Stimulated activated CD4-positive, alpha-beta T cell treated with anti-CD3 and anti-CD28 coated beads, Interleukin-1b, Interleukin-23, amount 100 ng/mL, for 4 hours (primary cell): ENCODE measurements around the gene CCL19.

Source experiments
- DNase-seq, 2 donors: peaks; one replicate each; pipeline ENCODE4 v3.0.0-alpha.2; 2020; ENCODE audit warnings: low read depth in 2 of 2

The CCL19 gene

DNA sequence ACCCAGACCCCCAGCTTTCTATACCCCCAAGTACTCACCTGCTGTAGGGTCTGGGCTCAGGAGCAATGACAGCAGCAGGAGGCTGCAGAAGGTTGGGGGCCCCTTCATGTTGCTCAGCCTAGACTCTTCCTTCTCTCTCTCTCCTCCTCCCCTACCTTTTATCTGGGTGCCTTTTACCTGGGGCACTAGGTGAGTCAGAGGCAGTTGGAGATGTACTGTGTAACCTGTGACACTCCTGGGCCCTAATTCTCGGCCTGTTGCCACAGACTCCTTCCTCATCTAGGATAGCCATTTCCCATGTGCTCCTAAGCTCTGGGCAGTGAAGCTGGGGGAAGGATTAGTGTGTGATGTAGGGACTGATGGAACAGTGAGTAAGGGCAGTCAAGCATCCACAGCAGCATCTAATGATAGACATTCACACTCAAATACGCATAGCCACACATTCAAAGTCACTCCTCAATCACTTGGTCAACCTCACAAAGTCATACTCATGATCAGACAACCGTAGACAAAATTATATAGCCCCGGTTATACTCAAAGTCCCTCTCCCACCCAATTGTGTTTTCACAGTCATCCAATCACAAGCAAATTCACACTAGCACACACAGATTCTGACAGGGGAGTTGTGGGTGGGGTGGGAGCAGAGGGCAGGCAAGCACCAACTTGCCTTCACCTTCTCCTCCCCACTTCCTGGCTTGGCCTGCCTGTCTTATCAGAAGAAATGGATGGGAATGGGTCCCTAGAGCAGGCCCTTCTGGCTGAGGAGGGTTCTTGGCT lies 28.4 kb downstream of the CCL19 start, which contains the start of gene CCL27:
Gene CCL27, minus strand, starts transcription at position 132 of the 777 bp plus-strand sequence. Its CDS starts 24 bp downstream, at position 108.
- DNase-seq: no peak

DNA sequence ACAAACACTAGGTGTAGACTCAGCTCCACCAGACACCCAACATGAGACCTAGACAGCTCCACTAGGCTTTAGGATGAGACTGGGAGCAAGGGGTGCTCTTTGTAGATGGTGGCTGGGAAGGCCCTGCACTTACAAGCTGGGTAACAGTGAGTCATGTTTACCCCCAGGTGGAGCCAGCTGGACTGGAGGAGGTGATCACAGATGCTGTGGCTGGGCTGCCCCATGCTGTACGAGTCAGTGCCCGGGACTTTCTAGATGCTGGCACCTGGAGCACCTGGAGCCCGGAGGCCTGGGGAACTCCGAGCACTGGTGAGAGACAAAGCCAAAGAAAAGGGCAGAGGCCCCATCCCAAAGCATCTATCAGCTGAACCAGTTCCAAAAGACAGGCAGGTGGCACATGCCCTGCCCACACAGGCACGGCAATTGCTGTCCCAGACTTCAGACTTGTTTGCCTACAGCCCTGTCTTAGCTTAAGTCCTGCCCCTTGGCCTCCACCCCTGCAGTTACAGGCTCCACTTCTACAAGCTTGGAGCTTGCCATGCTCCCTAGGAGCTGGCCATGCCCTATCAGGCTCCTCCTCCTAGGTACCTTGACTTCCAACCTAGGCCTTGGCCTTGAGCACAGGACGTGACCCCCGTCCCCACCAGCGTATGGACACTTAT lies 31.4 kb downstream of the CCL19 start:
- no peak for DNase-seq

DNA sequence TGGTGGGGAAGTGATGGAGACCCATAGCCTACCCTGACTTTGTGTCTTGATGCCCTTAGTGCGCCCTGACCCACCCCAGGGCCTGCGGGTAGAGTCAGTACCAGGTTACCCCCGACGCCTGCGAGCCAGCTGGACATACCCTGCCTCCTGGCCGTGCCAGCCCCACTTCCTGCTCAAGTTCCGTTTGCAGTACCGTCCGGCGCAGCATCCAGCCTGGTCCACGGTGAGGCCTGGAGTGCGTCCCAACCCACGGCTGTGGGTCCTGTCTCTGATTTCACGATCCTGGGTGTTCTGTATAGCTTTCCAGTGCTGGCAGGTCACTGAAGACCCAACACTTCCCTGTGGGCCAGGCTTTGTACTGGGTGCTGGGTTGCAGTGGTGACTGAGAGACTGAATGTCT lies 32.6 kb downstream of the CCL19 start:
- no peak for DNase-seq

DNA sequence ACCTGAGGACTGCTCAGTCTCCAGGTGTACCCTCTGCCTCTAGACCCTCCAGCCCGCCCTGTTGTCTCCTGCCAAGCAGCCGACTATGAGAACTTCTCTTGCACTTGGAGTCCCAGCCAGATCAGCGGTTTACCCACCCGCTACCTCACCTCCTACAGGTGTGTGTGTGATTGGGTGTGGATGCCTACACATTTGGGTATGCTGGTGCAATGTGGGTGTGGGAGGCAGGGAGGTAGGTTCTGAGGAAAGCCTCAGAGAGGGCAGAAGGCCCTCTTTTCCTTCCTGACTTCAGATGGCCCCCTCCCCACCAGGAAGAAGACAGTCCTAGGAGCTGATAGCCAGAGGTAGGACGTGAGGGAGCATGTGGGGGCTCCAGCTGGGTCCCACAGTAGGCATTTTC lies 34.1 kb downstream of the CCL19 start:
- DNase-seq: no peak

DNA sequence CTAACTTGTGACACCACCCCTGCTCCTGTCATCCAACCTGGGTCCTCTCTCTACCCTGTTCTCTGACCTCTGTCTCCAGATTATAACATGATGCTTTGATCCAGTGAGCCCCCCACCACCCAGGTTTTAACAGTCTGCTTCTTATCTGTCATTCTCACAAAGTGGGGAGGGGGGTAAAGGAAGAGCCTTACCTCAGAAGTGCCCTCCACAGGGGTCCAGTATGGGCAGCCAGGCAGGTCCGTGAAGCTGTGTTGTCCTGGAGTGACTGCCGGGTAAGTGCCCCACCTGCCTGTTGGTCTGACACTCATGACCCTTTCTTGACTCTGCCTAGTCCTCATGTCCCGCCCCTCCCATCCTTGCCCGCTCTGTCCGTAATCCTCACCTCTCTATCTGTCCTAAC lies 35.7 kb downstream of the CCL19 start:
- DNase-seq: no peak

DNA sequence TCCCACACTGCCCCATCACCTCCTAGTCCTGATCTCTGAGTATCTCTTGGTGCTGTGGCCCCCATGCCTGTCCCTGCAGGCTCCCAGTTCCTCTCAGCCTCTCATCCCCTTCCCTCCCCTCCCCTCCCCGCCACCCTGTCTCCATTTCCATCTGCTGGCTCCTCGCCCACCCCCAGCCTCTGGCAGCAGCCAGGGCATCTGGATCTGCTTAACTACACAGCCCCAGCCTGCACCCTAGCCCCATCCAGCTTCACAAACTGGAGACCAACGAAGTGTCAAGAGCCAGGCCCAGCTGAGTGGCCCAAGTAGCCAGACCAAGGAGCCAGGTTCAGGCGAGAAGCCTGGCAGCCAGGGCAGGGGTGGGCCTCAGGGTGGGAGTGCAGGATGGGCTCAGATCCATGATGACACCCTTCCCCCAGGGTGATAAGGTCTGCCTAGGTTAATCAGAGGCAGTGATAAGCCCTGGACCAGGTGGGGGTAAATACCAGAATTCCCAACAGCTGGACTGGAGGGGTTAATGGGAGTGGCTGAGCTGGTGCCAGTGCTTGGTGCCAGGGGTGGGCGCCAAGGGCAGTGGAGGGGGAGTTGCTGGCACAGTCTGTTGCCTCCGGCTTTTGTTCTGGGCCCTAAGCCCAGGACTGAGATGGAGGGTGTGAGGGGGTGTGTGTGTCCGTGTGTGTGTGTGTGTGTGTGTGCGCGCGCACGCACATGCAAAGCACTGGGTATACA lies 36.6 kb downstream of the CCL19 start:
- no peak for DNase-seq

DNA sequence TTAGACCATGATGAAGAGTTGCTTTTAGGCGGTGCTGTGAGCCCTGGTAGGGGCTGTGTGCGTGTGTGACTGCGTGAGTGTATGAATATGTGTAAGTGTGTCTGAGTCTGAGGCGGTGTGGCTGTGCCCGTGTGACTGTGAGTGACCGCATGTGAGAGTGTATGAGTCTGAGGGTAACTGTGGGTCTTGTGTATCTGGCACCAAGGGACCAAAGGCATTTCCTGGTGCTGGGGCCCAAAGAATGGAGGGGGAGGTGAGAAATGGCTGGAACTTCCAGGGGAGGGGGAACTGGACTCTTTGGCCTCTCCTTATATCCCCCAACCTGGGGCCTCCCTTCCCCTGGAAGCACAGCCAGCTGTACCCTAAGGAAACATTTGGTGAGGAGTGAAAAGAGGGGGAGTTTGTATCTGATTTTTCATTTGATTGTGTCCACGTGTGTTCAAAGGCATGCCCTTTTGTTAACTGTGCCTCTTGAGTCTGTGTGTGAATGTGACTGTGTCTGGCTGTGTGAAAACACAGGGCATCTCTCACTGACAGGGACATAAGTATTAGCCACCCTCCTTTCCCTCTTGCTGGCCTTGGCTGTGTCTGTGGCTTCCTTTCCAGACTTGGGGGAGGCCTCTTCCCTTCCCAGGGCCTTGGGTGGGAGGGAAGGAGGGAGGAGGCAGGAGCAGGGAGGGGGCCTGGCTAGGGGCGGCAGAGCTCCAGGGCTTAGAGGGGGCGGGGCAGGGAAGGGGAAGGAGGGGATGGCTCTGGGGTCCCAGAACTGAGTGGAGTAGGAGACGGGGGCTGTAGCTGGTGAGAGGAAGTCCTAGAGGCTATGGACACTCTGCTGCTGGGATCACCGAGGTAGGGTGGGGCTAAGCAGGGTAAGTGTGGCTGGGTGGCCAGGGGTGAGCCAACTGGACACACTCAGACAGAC lies 37.7 kb downstream of the CCL19 start:
- no peak for DNase-seq

DNA sequence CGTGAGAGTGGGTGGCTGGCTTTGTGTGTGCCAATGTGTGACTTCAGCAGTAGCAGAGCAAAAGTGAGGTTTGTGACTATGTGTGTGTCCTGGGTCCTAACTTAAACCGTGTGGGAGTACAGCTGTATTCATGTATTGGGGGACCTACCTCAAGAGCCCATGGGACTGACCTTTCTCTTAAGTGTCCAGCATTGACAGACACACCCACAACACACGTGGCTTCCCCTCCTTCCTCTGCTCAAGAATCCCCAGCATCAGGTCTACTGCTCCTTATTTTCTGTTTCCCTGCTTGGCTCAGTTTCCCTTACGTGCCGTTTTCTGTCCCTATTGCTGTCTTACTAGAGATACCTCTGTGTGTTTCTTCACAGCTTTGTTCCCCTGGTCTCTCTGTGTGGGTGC lies 38.5 kb downstream of the CCL19 start:
- no peak for DNase-seq

DNA sequence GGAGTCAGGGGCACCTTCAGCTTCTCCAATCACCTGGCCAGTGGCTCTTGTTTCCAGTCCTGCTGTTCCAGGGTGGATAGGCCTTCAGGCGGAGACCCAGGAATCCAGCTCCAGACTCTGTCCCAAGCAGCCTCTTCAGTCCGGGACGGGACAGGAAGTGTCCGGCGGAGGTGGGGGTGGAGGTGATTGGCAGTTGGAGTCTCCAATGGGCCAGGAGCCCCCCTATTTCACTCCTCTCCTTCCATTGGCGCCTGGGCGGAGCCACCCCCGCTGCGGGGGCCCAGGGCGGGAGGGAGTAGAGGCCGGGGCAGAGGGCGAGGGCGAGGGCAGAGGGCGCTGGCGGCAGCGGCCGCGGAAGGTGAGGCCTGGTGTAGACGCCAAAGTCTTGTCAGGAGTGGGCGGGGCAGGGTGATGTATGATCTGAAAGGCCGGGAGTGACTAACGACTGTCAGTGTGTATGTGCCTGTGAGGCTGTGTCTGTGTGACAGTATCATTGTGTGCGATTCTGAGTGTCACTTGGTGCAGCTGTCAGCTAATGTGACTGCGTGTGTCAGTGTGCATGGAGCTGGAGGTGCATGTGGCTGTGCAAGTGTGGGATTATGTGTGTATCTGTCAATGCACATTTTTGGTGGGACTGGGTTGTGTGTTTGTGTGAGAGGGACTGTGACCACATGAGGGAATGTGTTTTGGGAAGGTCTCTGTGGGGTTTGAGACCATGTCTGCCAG lies 39.0 kb downstream of the CCL19 start, which contains the start of gene IL11RA:
Gene IL11RA, plus strand, starts transcription at position 310 of the 726 bp plus-strand sequence. CDS start 3,033 bp downstream, outside the sequence.
- DNase-seq: peak in 1 of 2 donors; percentile 36

DNA sequence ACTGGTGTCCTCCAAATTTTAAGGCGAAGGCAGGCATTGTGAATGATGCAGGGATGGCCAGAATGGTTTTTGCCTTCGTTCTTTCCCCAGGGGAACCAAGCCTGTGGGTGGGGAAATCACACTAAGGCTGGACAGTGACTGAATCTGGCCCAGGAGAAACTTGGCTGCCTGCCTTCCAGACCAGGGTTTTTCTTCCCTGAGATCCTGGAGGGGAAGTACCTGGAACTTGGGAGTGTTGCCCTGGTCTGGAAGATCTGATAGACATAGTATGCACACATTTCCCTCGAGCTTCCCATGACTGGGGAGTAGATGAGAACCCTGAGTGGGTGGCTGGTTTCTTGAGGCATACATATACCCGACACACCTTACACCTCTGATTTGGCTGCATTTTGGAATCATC lies 39.8 kb downstream of the CCL19 start:
- DNase-seq: no peak

DNA sequence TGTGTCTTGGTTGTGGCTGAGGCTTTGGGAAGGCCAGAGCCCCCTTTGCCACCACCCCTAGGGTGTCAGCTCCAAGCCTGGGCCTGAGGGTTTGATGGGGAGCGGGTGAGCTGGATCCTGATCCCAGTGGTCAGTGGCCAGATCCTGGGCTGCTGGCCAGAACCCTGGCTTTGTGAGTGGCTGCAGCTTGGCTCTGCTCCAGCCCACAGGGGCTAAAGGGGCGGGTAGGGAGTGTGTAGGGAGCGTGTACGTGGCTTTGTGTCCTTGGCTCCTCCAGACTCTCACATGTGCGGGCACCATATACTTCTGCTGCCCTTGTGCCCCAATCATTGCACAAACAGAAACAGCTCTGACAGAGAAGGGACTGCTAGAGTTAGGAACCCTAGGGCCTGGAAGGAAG lies 40.3 kb downstream of the CCL19 start:
- no peak for DNase-seq

DNA sequence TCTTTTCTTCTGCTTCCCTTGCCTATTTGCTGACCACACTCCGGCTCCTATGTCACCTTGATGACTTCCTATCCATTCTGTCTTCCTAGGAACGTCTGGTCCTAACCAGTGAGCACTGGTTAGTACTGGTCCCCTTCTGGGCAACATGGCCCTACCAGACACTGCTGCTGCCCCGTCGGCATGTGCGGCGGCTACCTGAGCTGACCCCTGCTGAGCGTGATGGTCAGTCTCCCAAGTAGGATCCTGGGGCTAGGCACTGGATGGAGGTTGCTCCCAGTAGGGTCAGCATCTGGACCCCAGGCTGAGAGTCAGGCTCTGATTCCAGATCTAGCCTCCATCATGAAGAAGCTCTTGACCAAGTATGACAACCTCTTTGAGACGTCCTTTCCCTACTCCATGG lies 42.4 kb downstream of the CCL19 start:
- no peak for DNase-seq

DNA sequence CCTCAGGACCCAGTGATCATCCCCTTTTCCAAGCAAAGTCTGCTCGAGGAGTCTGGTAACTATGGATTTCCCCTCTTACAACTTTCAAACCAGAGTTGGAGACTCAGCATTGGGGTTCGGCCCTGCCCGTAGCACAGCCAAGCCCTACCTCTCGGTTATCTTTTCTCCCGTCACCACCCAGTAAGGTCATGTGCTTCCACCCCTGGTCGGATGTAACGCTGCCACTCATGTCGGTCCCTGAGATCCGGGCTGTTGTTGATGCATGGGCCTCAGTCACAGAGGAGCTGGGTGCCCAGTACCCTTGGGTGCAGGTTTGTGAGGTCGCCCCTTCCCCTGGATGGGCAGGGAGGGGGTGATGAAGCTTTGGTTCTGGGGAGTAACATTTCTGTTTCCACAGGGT lies 43.4 kb downstream of the CCL19 start:
- no peak for DNase-seq

DNA sequence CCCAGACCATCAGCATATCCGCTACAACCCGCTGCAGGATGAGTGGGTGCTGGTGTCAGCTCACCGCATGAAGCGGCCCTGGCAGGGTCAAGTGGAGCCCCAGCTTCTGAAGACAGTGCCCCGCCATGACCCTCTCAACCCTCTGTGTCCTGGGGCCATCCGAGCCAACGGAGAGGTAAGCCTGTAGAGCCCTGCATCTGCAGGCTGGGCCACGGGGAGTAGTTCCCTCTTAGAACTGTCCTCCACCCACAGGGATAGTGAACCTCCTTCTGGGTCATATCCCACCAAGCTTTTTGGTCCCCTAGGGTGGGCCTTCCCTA lies 44.0 kb downstream of the CCL19 start:
- no peak for DNase-seq

DNA sequence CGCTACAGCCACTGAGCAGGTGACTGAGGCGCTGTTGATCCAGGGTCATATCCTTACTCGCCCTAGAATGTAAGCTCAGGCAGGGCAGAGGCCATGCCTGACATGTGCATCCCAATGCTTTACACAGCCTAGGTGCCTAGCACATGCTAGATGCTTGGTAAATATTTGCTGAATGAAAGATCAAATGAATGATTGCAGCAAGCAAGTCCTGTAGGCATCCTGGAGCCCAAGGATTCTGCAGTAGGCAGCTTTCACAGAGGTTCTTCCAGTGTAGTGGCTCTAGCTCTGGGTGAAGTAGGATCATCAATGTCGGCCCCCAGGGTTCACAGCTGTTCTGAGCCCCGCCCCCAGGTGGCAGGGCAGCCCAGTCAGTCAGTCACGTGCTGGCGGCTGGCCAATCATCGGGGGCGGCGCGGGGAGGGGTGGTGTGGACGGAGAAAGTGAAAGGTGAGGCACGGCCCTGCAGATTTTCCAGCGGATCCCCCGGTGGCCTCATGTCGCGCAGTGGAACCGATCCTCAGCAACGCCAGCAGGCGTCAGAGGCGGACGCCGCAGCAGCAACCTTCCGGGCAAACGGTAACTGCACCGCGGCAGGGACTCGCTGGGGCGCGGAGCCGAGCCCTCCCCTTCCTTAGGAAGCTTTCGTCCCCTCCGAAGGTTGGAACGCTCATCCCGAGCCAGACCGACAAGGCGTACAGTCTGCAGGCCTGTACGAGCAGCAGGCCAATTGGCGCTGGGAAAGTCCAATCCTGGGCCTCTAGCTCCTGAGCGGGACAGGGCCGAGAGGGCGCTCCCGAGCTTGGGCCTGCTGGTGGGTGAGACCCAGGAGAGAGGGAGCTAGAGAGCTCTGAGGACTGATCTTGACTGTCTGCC lies 44.6 kb downstream of the CCL19 start, which contains the start of gene GALT:
Gene GALT, plus strand, starts transcription at position 465 of the 873 bp plus-strand sequence. Its CDS starts 30 bp downstream, at position 495.
- DNase-seq: peak; percentile 97 to 98

DNA sequence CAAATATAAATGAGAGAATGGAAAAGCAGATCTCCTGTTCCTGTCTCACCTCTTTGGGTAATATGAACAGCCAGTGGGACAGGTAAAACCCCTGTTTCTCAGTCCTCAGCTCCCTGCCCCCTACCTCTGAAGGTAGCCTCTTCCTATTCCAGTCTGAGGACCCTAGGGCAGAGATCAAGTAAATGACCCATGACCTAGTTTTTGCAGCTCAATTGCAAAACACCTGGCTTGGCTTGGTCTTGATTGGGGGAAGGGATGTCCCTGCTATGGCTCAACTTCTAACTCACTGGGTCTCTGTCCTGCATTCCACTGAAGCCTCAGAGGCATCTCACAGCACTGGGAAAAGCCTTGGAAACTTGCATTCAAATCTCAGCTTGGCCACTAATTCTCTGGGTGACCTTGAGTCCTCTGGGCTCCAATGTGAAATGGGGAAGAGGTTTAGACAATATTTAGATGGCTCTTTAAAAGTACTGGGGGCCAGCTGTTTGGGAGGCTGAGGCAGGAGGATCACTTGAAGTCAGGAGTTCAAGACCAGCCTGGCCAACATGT lies 46.2 kb downstream of the CCL19 start:
- no peak for DNase-seq

DNA sequence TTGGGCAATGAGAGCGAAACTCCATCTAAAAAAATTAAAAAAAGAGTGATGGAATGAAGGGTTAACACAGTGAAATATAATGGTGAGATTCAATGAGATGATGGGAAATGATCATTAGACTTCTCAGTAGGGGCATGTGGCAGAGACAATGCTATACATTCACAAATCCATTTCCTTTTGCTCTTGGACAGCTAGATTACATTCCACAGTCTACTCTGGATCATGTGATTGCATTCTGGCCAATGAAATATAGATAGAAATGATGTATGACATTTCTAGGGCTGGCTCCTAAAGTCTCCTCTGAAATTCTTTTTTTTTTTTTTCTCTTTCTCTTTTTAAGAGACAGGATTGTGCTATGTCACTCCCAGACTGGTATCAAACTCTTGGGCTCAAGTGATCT lies 48.4 kb downstream of the CCL19 start:
- DNase-seq: no peak
